Endometrial microvascular endothelial cells (primary cell): Measurements from ENCODE around the gene SOX6. TPM values are rescaled to one million over a fixed set of nuclear protein-coding genes. Genes with fewer than 3 reads are reported as not detected.
"Not testable (repeated sequence)": the region's sequence is repeated elsewhere in the genome, so short reads cannot be mapped to it uniquely, and the experiment has no call there.

Experiments
- in situ Hi-C: cut with HindIII; loops from 2 replicates; pipeline ENCODE4 v1.10.0; 2017; ENCODE audit warnings: low sequenced_read_pairs, low pct_unique_long_range_greater_than_20kb; ENCODE audit errors: inconsistent ontology term
- total RNA-seq: library from RNA; depleted of rRNA; stranded (reverse); fragments of >200 nt; gene quantifications from one replicate; pipeline ENCODE4 v1.2.3, GENCODE V29; 2015; ENCODE audit errors: inconsistent ontology term

Gene SOX6
- total RNA-seq, result not detected

DNA sequence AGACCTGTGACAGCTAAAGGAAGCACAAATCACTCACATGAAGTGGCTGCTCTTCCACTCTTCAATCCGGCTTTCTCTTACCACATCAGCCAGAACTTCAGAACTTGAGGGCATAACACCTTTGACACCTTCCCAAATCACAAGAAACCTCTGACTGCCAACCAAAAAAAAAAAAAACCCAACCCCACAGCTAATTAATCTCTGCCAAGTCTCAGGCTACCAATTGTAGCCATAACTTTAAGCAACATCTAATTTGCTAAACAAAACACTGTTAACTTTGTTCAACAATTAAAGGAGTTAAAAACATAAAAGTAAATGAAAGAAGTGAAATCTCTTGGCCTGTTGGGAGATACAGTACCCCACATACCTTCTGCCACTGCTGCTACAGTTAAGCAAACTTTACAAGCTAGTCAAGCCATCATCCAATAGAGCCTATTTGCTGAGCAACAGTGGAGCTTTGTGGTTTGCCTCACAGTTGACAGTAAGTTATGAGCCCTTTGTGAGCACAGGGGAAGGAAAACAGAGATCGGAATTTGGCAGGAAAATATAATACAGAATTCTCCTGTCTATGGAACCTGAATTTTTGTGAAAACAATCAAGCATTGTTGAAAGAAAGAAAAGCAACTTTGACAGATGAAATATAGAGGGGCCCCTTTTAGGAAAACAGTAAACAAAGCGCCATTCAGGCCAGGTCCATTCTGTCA, at the start of gene SOX6:
TSS of gene SOX6 (minus strand) at position 490 of the 704 bp plus-strand sequence. CDS start 15,298 bp downstream, outside the sequence.
- in situ Hi-C loops, result no loop called here

GRCh38 chr11:16404781-16405285, 48.5 kb upstream of the SOX6 start:
- in situ Hi-C loops, result no loop called here

DNA sequence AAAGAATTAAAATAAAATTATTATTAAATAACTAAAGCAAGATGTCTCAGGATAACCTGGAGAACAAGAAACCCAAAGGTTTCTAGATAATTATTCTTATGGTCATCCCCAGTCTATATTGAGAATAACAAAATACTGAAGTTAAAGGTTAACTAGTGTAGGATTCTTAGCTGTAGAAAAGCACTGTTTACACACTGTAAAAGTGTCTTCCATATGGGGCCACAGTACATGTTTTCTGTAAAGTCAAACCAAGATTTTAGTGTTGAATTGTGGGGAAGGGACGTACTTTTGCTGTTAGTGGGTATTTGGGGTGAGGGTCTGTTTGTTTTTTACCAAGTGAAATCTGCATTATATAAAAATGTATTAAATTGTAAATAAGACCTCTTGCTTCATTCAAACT, 47.5 kb upstream of the SOX6 start:
- in situ Hi-C loops, result no loop called here

DNA sequence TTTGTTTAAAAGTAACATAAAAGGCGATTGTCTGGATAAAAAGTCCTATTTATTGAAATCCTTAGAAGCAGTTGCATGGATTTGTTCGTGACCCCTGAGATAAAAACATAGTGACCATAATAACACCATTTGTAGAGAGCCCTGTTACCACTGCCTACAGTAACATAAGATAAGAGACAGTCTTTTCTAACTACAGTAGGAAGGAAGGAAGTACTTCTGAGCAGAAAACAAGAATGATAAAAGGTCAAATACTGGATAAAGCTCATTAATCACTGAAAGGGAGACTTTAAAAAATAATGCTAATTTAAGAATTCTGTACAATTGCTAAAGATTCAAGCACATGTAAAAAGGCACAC, 47.1 kb upstream of the SOX6 start:
- in situ Hi-C loops, result no loop called here

DNA sequence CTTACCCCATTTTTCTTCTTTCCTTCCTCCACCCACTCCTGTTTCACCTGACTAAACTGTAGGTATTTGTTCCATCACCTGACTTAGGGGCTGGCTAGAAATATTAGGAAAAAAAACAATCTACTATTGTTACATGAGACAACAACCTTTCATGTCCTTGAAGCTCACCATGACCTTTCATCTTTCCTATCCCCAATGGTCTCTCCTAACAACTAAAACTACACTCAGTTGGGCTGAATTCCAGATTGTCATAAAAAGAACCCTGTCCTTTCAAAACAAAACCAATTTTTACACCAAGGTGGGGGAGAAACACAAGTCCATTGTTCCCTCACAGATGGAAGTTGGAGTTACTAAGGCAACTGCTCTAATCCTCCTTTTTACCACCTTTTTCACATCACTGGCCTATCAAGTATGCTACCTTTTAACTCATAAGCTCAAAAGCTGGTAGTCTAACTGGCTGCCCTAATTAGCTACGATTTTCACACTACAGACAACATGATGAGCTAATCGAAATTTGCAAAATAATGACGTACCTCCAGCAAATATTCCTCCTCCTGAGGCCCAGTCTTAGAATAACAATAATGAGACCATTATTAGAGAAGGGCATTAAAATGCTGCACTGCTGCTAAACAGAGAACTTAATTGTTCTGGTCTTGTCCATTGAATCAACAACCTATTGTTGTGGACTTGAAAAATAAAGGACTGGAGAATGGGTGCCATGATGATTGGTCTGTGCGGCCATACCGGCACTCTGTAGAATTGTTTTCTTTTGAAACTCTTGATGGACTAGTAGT, 46.5 kb upstream of the SOX6 start:
- in situ Hi-C loops, result no loop called here

GRCh38 chr11:16397390-16397789, 41.0 kb upstream of the SOX6 start:
- in situ Hi-C loops, result no loop called here

DNA sequence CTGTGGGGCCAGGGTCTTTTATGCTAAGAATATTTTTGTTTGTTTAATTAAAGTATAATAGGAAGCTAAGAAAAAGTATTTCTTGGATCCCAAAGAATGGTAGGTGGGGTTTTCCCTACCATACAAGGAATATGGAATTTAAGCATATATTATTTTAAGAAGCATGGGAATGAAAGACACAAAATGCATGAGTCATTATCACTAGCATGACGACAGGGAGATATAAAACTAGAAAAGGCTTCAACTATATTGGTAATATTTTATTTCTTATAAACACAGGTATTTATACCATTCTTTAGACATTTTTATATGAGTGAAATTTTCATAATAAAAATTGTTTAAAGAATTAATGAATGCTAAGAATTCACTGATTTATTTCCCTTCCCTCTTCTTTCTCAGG, 39.3 kb upstream of the SOX6 start:
- in situ Hi-C loops, result no loop called here

DNA sequence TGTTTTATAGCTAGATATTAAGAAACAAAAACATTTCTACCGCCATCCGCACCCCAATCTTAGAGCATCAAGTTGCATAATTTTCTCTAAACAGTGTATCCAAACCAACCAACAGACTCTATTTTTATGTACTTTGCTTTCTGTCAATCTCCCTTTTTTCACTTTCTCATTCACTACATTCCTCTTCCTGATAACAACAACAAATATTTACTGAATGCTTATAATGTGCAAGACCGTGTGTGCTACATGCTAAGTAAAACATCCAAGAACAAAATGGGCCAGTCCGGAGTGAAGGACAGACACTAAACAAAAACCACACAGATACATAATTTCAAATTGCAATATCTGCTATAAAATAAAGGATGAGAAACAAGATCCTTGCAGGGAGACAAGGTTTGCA, 38.6 kb upstream of the SOX6 start:
- in situ Hi-C loops, result no loop called here

- in situ Hi-C loops, result no loop called here
These were observed 37.0 kb upstream of the SOX6 start for GRCh38 chr11:16393340-16393739.

- in situ Hi-C loops, result no loop called here
These were observed 36.3 kb upstream of the SOX6 start for GRCh38 chr11:16392616-16393015.

DNA sequence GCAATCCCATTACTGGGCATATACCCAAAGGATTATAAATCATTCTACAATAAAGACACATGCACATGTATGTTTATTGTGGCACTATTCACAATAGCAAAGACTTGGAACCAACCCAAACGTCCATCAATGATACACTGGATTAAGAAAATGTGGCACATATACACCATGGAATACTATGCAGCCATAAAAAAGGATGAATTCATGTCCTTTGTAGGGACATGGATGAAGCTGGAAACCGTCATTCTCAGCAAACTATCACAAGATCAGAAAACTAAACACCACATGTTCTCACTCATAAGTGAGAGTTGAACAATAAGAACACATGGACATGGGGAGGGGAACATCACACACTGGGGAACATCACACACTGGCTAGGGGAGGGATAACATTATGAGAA, 34.5 kb upstream of the SOX6 start:
- in situ Hi-C loops, result not testable (repeated sequence)

DNA sequence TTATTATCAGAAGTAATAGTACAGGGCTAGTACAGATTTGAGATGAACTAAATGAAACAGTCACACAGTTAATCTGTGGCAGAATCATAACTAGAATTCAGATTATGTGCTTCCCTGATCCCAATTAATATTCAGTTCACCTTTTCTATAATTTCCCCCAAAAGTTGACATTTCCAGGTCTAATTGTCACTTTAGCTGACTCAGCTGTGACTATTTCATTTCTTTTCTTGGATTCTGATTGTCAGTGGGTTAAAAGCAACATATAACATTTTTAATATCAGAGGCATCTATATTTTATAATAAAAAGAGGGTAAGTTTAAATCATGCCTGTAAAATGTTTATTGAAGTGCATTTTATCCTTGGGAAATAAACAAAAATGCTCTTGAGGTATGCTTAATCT, 28.8 kb upstream of the SOX6 start:
- in situ Hi-C loops, result no loop called here

DNA sequence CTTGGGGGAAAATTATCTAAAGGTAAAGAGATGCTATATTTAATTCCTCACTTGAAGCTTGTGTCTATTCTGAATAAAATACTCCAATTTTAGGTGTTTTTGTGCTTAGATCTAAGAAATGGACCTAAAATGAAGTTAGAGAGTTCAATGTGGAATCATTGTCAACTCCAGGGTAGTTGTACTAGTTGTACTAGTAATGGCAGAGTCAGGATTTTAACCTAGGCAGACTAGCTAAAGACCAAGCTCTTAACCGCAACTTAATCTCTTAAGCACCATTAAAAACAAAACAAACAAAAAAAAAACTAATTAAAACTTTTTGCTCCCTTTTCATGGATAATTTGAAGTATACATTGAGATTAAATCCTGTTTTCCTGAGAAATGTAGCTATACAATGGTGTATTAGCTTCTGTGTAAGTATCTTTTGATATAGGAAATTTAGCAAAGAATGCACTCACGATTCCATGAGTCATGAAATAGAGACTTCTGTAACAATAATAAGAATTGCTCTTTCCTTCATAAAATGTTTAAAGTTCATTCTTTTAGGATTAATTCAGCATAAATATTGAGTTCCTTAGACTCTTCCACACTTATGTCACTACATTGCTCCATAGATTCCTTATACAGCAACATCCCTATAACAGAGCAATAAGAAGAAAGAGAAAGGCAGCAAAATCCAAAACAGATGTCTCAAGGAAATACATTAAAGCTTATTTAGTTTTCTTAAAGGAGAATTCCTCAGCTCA, 26.5 kb upstream of the SOX6 start:
- in situ Hi-C loops, result no loop called here

GRCh38 chr11:16382186-16382585, 25.8 kb upstream of the SOX6 start:
- in situ Hi-C loops, result no loop called here

GRCh38 chr11:16380941-16381568, 24.7 kb upstream of the SOX6 start:
- in situ Hi-C loops, result no loop called here

- in situ Hi-C loops, result no loop called here
These were observed 22.6 kb upstream of the SOX6 start for GRCh38 chr11:16378906-16379305.

DNA sequence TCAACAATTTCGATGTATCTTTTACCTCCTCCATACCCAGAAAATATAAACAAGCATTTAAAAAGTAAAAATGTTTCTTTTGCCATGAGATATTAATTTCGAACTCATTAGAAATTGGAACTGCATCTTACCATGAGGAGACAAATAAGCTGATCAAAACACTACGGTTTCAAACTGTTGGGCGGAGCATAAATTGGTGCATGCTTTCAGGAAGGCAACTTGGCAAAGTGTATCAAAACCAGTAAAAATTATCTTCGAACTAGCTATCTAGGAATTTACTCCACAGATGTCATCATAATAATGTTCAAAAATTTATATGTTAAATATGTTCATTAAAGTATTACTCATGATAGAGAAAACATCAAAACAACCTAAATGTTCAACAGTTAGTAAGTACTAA, 21.4 kb upstream of the SOX6 start:
- in situ Hi-C loops, result no loop called here

DNA sequence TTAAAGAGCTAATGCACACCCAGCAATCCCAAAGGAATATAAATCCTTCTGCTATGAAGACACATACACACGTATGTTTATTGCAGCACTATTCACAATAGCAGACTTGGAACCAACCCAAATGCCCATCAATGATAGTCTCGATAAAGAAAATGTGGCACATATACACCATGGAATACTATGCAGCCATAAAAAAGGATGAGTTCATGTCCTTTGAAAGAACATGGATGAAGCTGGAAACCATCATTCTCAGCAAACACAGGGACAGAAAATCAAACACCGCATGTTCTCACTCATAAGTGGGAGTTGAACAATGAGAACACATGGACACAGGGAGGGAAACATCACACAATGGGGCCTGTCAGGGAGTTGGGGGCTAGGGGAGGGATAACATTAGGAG, 19.3 kb upstream of the SOX6 start:
- in situ Hi-C loops, result not testable (repeated sequence)

DNA sequence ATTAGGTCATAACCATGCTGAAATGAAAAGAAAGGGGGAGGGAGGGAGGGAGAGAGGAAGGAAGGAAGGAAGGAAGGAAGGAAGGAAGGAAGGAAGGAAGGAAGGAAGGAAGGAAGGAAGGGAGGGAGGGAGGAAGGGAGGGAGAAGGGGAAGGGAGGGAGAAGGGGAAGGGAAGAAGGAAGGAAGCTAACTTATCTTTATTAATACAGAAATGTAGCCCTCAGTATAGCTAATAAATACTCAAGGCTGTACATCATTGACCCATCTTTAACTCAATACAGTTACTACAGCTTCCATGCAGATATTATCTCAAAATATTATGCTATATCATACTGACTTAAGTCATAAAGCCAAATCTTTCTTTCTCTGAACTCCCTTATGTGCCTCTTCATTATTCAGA, 17.4 kb upstream of the SOX6 start:
- in situ Hi-C loops, result no loop called here
